Transverse colon (tissue), 4 donors: Measurements from ENCODE around the gene UBASH3A. TPM values are rescaled to one million over a fixed set of nuclear protein-coding genes. Genes with fewer than 3 reads are reported as not detected.
A peak's percentile ranks its signal among the peaks of the same experiment; 100 is the strongest.

Experiments
- DNase-seq: peaks from one replicate; pipeline ENCODE4 v3.0.0-alpha.2; 2019
- H3K27ac ChIP-seq, 4 donors: fragments of 200-600 bp; sonication (generic); 2 replicates each; pipeline ENCODE4 v1.5.1; 2016 to 2018; ENCODE audit warnings: inconsistent platforms in 4 of 4
- H3K27me3 ChIP-seq: fragments of 200-600 bp; sonication (generic); 2 replicates; pipeline ENCODE4 v1.5.1; 2017; ENCODE audit warnings: inconsistent platforms
- H3K36me3 ChIP-seq, 4 donors: fragments of 200-600 bp; sonication (generic); 2 replicates each; pipeline ENCODE4 v1.5.1; 2017 to 2019; ENCODE audit warnings: inconsistent platforms in 4 of 4
- H3K4me1 ChIP-seq, 4 donors: fragments of 200-600 bp; sonication (generic); 2 replicates each; pipeline ENCODE4 v1.5.1; 2017 to 2020; ENCODE audit warnings: inconsistent platforms in 4 of 4
- H3K4me3 ChIP-seq, 4 donors: fragments of 200-600 bp; sonication (generic); 1 replicate in 1 of 4; 2 replicates in 3 of 4; pipeline versions ENCODE4 v1.5.1 to v1.6.1; 2017 to 2019; ENCODE audit warnings: inconsistent platforms in 4 of 4
- H3K9me3 ChIP-seq, 2 donors: fragments of 200-600 bp; sonication (generic); 2 replicates each; pipeline ENCODE4 v1.5.1; 2017 to 2019; ENCODE audit warnings: inconsistent platforms in 2 of 2
- EP300 ChIP-seq: sonication (generic); formaldehyde crosslinking; IDR thresholded peaks from one replicate; pipeline ENCODE4 v1.6.1; 2017; ENCODE audit warnings: antibody characterized with exemption, low read depth
- POLR2A ChIP-seq: fragments of 450-650 bp; IDR thresholded peaks from one replicate; pipeline ENCODE4 v1.6.1; 2016; ENCODE audit warnings: antibody characterized with exemption, mild to moderate bottlenecking, moderate library complexity
- POLR2AphosphoS5 ChIP-seq, 3 donors: sonication (generic); formaldehyde crosslinking; IDR thresholded peaks; one replicate each; pipeline ENCODE4 v1.6.1; 2016; ENCODE audit warnings: antibody characterized with exemption in 3 of 3
- WGBS, 2 donors: methylation state at CpG; one replicate each; pipeline ENCODE4 v1.1.5; 2018; ENCODE audit warnings: low coverage in 1 of 2; 5-methylcytosine and 5-hydroxymethylcytosine counted together
- in situ Hi-C, 4 donors: fragments of 200-750 bp; cut with MboI; loops; one replicate each; pipeline versions ENCODE4 v1.15.0 to v1.15.1; 2017; ENCODE audit warnings: low sequenced_read_pairs in 3 of 4, low pct_ligation_motif_present in 1 of 4, low pct_unique_long_range_greater_than_20kb in 1 of 4
- intact Hi-C: fragments of 100-400 bp; cut with DNase I; formaldehyde crosslinking; loops from one replicate; pipeline ENCODE4 v1.15.1; 2023; ENCODE audit warnings: low total_unique reads
- total RNA-seq, 4 donors: library from RNA; depleted of rRNA; stranded (reverse); fragments of >200 nt; gene quantifications; one replicate each; pipeline ENCODE4 v1.1.0, GENCODE V29; 2016
- TF ChIP-seq, protein P1 (sequence below), 5 experiments: fragments of 200-600 bp in 3 of 5; fragments of 450-650 bp in 2 of 5; sonication (generic) in 3 of 5; IDR thresholded peaks; 1 replicate in 2 of 5; 2 replicates in 3 of 5; pipeline ENCODE4 v1.5.1; 2016 to 2017; ENCODE audit warnings: antibody characterized with exemption in 5 of 5, inconsistent platforms in 3 of 5, mild to moderate bottlenecking in 2 of 5, moderate library complexity in 1 of 5

Gene UBASH3A
- total RNA-seq, 4 donors from 2014 or later: 0.37 to 3.0 (median 0.82) TPM; not detected in 1

DNA sequence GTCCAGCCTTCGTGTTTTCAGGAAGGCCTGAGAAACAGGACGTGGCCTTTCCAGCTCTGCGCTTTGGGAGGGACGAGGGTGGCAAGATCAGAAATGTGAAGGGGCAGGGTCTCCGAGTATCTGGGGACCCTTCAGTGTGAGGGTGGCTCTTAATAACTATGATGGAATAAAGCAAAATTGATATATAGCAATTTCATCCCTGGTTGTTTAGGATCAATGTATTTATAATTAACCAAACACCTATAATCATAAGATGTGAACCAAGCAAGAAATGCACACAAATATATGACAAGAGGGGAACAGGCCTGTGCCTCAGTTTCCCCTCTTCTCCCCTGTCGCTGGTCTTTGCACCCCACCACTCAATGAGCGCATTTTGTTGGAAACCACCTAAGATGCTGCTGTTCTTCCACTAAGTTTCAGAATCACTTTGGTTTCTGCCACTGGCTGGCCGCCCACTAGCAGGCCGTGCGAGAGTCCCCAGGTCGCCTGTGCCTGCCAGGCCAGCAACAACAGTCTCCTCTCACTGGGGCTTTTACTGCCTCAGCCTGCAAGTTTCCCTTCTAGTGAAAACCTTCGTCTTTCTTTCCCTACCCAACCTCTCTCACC is 36.6 kb downstream of the UBASH3A start:
- TF ChIP-seq EP300 (no peak), POLR2AphosphoS5 (IDR thresholded peaks at IDR 0.05) (no peak)
- TF ChIP-seq, protein P1, sequence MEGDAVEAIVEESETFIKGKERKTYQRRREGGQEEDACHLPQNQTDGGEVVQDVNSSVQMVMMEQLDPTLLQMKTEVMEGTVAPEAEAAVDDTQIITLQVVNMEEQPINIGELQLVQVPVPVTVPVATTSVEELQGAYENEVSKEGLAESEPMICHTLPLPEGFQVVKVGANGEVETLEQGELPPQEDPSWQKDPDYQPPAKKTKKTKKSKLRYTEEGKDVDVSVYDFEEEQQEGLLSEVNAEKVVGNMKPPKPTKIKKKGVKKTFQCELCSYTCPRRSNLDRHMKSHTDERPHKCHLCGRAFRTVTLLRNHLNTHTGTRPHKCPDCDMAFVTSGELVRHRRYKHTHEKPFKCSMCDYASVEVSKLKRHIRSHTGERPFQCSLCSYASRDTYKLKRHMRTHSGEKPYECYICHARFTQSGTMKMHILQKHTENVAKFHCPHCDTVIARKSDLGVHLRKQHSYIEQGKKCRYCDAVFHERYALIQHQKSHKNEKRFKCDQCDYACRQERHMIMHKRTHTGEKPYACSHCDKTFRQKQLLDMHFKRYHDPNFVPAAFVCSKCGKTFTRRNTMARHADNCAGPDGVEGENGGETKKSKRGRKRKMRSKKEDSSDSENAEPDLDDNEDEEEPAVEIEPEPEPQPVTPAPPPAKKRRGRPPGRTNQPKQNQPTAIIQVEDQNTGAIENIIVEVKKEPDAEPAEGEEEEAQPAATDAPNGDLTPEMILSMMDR (IDR thresholded peaks at IDR 0.05): no peak
- intact Hi-C loops (no loop called here), in situ Hi-C loops (loop anchor here in 3 of 4 donors (10.0 kb wide), 3 partner anchors 55 to 295 kb away; no protein-coding TSS in a partner anchor)
- no peak overlapping the region for H3K27ac ChIP-seq
- H3K4me3 ChIP-seq: no peak overlapping the region
- no peaks in the 10 kb centered on the region for H3K36me3 ChIP-seq
- DNase-seq: peak; percentile 4
- no peaks in the 10 kb centered on the region for H3K9me3 ChIP-seq
- WGBS, 2 donors: 83 to 100% methylated on average over 1 to 12 of the region's 12 CpGs
- H3K27me3 ChIP-seq: no peaks in the 10 kb centered on the region
- no peaks in the 10 kb centered on the region for H3K4me1 ChIP-seq

DNA sequence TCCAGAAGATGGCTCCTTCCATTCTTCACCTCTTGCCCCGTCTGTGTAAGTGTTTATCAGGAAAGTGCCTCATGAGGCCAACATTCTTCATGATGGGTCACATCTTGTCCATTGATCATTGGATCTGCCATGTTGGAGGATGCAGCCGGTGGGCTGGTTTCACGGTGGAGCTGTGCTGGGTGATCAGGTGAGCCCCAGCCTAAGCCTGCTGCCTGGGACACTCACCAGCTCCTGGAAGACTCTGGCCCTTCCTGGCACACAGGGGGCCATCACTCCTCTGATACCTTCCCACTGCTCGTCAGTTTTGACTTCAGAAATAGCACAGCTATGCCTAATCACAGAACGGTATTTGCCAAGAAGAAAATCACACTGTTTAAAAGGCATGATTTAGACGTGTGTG is 38.3 kb downstream of the UBASH3A start:
- Histone ChIP-seq H3K9me3 (no peaks in the 10 kb centered on the region), H3K27ac (no peak overlapping the region), H3K4me3 (no peak overlapping the region), H3K27me3 (no peaks in the 10 kb centered on the region), H3K36me3 (no peaks in the 10 kb centered on the region), H3K4me1 (no peaks in the 10 kb centered on the region)
- 29 to 90% methylated on average over 1 to 6 of the region's 6 CpGs for WGBS, 2 donors
- peak; percentile 1 for DNase-seq
- no peak for TF ChIP-seq POLR2AphosphoS5 (IDR thresholded peaks at IDR 0.05)
- TF ChIP-seq, protein P1 (IDR thresholded peaks at IDR 0.05): no peak
- TF ChIP-seq POLR2A: no peak
- TF ChIP-seq EP300: no peak
- intact Hi-C loops: no loop called here
- in situ Hi-C loops: loop anchor here in 3 of 4 donors (10.0 kb wide), 3 partner anchors 57 to 297 kb away; no protein-coding TSS in a partner anchor

DNA sequence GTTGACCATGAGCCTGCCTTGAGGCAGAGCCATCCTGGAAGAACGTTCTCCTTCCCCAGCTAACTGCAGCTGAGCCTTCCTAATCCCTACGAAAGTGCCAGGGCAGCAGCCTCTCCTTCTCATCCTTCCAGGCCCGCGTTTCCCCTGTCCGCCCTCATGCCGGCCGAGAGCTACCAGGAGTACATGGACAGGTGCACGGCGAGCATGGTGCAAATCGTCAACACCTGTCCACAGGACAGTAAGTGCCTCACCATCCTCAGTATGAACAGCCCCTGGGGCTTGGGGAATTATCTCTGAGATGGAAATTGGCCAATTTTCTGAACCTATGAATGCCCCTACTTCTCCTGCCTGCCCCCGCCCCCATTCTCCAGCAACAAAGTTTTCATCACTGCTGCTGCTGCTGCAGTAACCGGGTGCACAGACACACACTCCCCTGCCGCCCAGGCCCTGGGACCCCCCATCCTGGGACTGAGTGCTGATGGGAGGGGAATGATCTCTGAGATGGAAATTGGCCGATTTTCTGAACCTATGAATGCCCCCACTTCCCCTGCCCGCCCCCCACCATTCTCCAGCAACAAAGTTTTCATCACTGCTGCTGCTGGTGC is 39.6 kb downstream of the UBASH3A start:
- no peak for TF ChIP-seq POLR2A
- intact Hi-C loops: no loop called here

DNA sequence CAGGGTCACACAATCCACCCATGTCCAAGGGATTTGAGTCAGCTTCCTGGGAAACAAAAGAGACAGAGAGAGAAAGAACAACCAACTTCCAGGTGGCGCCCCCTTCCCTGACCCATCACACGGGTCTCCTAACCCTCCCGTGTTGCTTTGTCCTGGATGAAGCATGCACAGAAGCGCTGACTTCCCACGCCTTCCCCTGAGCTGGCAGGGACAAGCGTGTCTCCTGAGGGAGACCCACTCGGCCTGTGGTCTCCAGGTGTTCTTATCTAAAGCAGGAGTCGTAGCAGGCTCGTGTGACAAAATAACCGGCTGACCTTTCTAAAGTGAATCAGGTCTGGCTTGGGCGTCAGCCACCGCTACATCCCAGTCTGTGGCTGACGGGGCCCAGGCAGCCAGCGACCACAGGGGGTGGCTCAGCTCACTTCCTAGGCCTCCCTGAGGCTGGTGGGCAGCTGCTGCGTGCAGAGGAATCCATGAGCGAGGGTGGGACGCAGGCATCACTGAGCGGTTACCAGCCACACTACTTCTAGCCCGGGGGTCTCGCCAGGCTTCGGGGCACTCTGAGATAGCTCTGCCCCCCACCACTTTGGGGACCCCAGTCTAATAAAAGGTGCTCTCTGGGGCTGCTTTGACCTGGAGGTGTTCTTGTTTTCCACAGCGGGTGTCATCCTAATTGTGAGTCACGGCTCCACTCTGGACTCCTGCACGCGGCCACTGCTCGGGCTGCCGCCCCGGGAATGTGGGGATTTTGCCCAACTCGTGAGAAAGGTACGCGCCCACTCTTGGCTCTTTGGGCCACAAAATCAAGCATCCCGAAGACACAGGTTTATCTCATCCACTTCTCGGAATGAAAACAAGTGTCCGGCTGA is 40.4 kb downstream of the UBASH3A start:
- in situ Hi-C loops: loop anchor here in 3 of 4 donors (10.0 kb wide), 3 partner anchors 59 to 299 kb away; no protein-coding TSS in a partner anchor
- no peaks in the 10 kb centered on the region for H3K27me3 ChIP-seq
- no peak overlapping the region for H3K27ac ChIP-seq
- no peaks in the 10 kb centered on the region for H3K4me1 ChIP-seq
- WGBS, 2 donors: 89% methylated on average over 34 of the region's 34 CpGs; no CpG with 5 or more reads in 1 of the 2 donors
- intact Hi-C loops: no loop called here
- H3K4me3 ChIP-seq: no peak overlapping the region
- TF ChIP-seq, protein P1 (IDR thresholded peaks at IDR 0.05): no peak
- no peaks in the 10 kb centered on the region for H3K36me3 ChIP-seq
- peak; percentile 6 for DNase-seq
- no peaks in the 10 kb centered on the region for H3K9me3 ChIP-seq

More for the DNA sequence above, 39.6 kb downstream of the UBASH3A start:
- H3K27me3 ChIP-seq: no peaks in the 10 kb centered on the region
- no peaks in the 10 kb centered on the region for H3K9me3 ChIP-seq
- in situ Hi-C loops: loop anchor here in 3 of 4 donors (10.0 kb wide), 3 partner anchors 58 to 298 kb away; no protein-coding TSS in a partner anchor
- no peak overlapping the region for H3K4me3 ChIP-seq
- WGBS, 2 donors: 90% methylated on average over 15 of the region's 15 CpGs; no CpG with 5 or more reads in 1 of the 2 donors
- peak; percentile 6 for DNase-seq
- no peaks in the 10 kb centered on the region for H3K4me1 ChIP-seq
- H3K27ac ChIP-seq: no peak overlapping the region
- H3K36me3 ChIP-seq: no peaks in the 10 kb centered on the region
